H1 (cell line): ENCODE data around the gene RASSF4. TPM values are rescaled to one million over a fixed set of nuclear protein-coding genes. Genes with fewer than 3 reads are reported as not detected.

Experiments
- ASH2L ChIP-seq: fragments of 200-600, 300-600 bp; sonication (generic); IDR thresholded peaks from one replicate; pipeline ENCODE4 v1.7.1; 2017; ENCODE audit warnings: low read length
- polyA plus RNA-seq, 7 experiments: library from polyadenylated mRNA; depleted of rRNA in 3 of 7; stranded (reverse) in 5 of 7; unstranded in 2 of 7; fragments of >200 nt in 5 of 7; fragments of 200-250 nt in 2 of 7; gene quantifications; 1 replicate in 5 of 7; 2 replicates in 1 of 7; 4 replicates in 1 of 7; pipeline versions ENCODE4 v1.2.1 to v1.2.3, GENCODE V29; 2011 to 2013; ENCODE audit warnings: missing spikeins in 2 of 7, mixed read lengths in 2 of 7
- total RNA-seq: library from RNA; stranded (reverse); fragmentation: NEBNext Ultra II Directional; extraction: Animal tissue kit (Norgen Biotek cat#: 25700); gene quantifications from 2 replicates; pipeline ENCODE4 v1.2.1, GENCODE V29; 2021

The RASSF4 gene
- total and polyA plus RNA-seq, 2 of the 8 experiments (the other 6 are each of a cell fraction or from before 2014, with no cell fraction given), result 14.3 to 14.5 TPM

DNA sequence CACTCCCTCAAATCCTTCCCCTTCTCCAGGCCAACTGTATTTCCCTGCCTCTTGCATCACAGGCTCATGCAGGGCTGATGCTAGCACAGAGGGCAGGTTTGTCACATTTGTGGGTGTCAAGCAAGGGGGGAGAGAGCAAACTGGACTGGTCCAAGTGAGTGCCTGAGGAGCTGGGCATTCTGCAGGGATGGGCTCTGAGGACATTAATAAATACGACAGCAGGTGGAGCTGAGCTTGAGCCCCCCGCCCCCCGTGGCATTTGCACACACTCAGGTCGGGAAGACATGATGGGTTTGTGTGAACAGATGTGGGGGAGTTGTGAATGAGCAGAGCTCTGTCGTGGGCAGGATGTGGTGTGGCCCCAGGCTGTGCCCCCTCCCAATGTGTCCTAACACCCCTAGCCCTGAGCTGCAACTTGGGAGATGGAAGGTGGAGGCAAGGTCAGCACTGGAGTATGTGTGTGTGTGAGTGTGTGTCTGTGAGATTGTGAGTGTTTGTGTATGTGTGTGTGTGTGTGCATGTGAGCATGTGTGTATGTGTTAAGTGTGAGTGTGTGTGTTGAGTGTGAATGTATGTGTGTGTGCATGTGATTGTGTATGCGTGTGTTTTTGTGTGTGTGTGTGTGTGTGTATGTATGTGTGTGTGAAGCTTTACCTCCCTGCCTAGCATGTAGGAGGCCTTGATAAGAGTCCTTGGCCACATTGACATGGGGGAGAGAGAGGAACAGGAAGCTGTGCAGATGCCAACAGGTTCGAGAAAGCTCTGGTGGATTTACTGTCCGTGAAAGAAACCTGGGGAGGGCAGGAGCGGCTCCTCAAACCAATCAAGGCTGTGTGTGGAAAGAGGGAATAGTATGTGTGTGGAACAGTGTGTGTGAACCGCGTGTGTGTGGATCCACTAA, 9.1 kb downstream of the RASSF4 start (continued):
- TF ChIP-seq ASH2L, result no peak
